Tongue (tissue), 2 donors: ENCODE results near the gene C19orf73. TPM values are rescaled to one million over a fixed set of nuclear protein-coding genes. Genes with fewer than 3 reads are reported as not detected.
"Not testable (repeated sequence)": the region's sequence is repeated elsewhere in the genome, so short reads cannot be mapped to it uniquely, and the experiment has no call there.

Experiments used
- DNase-seq: peaks from one replicate; pipeline ENCODE4 v3.0.0-alpha.2; 2015
- total RNA-seq: library from RNA; depleted of rRNA; stranded (reverse); fragments of >200 nt; gene quantifications from one replicate; pipeline ENCODE4 v1.2.3, GENCODE V29; 2014

Gene C19orf73
- total RNA-seq, 1 donor from 2014 or later, result 0.51 TPM

DNA sequence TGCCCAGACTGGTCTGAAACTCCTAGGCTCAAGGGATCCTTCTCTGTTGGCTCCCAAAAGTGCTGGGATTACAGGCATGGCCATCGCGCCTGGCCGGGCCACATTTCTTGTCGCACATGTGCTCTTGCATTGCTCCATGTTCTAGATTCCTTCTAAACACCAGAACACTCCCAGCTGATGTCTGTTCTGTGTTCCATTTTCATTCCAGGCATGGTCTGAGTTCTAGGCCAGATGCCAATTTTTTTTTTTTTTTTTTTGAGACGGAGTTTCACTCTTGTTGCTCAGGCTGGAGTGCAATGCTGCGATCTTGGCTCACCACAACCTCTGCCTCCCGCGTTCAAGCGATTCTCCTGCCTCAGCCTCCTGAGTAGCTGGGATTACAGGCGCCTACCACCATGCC is 2.9 kb upstream of the C19orf73 start:
- not testable (repeated sequence) for DNase-seq

DNA sequence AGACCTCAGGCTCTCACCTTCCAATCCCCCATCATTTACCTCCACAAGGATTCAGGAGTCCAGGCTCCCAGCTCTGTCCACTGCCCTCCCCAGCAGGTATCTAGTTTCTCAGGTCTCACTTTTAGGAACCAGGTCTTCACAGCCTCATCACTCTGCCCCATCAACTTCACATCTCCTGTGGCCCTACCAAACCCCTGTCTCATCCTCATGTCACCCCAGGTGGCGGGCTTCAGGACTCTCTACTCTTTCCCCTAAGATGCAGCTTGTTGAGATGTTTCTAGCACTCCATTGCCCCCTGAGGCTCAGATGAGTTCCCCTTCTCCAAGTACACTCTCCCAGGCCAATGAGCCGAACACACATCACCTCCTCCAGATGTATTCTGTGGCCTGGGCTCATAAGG is 1.9 kb upstream of the C19orf73 start:
- no peak for DNase-seq

DNA sequence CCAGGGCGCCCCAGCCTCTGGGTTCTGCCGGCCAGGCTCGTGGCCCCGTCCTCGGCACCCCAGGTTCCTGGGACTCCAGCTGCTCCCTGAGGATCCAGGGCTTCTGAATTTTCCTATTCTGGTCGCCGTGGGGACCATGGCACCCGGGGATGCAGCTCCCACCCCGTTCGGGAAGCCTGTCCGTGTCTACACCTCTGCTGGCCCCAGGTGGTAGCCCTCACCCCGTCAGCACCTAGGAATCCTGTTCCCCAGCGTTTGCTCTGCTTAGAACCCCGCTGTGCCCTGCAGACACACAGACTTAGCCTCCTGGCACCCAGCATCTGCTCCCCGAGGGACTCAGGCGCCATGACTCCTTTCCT is 1.4 kb upstream of the C19orf73 start:
- no peak for DNase-seq

DNA sequence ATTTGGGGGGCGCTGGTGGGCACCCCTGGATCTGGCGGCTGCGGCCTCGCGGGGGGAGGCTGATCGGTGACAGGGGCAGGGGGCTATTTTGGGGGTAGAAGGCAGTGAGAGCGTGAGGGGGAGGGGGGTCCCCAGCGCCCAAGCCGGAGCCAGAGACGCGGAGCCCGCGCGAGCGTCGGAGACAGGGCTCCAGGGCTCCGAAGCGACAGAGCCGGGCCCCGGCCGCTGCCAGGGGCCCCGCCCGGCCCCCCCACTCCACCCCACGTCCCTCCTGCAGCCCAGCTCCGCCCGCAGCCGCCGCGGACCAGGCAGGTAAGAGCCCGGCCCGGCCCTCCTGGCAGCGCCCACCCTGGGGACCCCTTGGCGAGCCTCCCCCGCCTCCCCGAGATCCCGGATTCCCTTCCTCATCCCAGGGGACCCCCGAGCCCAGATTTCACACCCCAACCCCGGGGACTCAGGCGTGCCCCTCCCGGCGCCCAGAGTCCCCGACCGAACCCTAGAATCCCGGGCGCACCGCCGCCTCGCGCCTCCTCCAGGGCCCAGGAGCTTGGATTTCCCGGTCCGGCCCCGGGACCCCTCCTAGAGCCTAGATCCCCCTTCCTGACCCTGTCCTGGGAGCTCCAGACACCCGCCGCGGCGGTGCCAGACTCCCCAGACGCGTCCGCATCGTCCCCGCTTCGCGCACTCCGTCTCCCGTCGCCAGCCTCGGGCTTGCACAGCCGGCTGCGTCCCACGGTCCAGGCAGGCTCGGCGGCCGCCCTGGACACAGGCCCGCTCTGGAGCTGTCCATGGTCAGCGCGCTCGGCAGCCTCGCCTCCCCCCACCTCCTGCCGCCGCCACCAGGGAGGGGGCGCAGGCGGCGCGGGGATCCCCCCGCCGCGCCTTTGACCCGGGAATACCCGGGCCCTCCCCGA is 725 bp upstream of the C19orf73 start, which contains the start of gene PPFIA3:
Gene PPFIA3, plus strand, starts transcription at position 134 of the 914 bp plus-strand sequence. CDS start 8,330 bp downstream, outside the sequence.
- DNase-seq, result peak; percentile 71

DNA sequence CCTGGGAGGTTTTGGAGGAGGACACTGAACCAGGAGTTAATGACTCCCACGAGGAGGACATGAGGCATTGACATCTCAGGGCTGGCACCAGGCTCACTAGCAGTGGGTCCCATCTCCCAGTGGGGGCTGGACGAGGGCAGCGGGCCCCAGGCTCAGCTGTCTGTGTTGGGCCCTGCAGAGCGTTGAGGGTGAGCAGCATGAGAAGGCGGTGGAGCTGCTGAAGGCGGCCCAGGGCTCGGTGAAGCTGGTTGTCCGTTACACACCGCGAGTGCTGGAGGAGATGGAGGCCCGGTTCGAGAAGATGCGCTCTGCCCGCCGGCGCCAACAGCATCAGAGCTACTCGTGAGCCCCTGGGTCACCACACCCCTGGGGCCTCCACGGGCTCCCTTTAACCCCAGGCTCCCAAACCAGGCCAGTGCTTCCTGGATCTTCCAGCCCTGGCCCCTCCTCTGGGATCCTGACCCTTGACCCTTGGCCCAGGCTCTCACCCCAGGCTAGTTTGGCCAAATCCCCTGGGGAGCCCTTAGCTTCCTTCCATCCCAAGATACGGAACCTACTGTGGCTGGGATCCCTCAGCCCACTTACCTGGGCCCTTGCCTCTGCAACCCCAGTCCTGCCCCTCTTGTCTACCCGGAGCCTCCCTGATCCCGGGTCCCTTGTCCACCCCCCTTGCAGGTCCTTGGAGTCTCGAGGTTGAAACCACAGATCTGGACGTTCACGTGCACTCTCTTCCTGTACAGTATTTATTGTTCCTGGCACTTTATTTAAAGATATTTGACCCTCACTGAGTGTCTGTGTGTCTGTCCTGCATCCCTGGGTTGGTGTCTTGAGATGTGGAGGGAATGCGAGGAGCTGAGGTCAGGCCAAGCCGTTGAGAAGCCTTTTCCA is 1.0 kb downstream of the C19orf73 start:
- DNase-seq, result no peak

DNA sequence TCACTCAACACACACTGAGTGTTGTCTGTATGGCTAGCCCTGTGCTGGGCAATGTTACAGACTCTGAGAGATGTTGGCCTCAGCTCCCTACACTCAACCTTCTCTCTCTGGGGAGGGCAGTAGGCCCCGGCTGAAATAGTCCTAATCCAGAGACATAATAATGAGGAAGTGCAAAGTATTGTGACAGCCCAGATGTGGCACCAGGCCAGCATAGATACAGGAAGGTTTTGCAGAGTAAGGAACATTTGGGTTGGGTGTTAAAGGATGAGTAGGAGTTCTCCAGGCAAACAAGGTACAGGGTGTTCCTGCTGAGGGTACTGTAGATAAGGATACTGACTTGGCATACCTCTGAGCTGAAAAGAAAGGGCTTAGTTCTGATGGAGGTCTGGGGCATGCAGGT is 2.4 kb downstream of the C19orf73 start:
- no peak for DNase-seq

DNA sequence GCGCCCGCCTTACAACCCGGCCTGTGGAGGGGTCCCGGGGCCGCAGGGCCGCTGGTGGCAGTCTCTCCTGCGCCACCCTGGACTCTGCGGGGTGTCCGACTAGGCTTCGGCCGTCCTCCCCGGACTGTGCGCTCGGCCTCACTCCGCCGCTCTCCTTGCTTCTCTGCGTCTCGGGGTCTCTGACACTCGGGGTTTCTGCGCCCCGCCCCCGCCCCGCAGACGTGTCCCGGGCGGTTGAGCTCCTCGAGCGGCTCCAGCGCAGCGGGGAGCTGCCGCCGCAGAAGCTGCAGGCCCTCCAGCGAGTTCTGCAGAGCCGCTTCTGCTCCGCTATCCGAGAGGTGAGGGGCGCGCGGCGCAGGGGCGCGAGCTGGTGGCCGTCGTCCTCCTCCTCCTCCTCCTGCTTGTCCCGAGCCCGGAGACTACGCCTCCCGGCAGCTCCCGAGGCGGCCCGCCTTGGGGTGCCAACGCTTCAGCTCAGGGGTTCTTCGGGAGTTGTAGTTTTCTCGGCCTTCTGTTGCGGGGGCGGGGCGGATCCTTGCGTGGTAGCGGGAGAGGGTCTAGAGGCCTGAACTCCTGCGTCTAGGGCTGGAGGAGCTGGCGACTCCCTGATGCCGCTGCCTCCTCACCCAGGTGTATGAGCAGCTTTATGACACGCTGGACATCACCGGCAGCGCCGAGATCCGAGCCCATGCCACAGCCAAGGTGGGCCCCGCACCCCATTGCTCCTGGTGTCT is 4.1 kb downstream of the C19orf73 start:
- peak; percentile 87 for DNase-seq

DNA sequence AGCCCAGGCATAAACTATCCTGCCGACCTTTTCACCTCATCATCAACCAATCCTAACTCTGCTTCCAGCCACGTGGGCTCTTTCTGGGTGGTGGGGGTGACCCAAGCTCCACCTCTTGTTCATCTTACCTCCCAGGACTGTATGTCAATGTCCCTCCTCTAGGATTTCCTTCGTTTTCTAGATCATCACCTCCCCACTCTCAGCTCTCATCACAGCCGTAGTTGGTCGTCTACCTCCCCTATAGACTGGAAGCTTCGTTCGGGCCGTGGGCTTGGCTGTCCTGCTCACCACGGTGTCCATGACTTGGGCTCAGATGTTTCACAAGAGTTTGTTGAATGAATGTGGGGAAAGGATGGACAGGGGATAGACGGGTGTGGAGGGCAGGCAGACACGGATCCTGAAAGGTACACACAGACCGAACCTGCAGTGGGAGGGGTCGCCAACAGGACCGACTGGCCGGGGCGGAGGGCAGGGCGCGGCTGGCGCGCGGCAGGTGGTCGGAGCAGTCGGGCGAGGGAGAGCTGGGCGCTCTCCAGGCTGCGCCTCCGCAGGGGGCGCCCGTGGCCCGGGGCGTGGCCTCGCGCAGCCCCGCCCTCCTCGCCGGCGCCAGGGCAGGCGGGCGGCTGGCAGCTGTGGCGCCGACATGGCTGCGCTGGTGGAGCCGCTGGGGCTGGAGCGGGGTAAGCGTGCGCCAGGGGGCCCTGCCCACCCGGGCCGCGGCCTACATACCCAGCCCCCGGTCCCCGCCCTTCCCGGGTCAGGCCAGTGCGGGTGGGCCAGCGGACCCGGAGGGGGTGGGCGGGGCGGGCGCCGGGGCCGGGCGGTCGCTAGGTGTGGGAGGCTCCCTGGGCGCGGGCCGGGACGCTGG is 4.9 kb downstream of the C19orf73 start, which contains the start of gene LIN7B:
Gene LIN7B, plus strand, starts transcription at position 609 of the 868 bp plus-strand sequence. Its CDS starts 35 bp downstream, at position 644.
- peak; percentile 88 for DNase-seq

DNA sequence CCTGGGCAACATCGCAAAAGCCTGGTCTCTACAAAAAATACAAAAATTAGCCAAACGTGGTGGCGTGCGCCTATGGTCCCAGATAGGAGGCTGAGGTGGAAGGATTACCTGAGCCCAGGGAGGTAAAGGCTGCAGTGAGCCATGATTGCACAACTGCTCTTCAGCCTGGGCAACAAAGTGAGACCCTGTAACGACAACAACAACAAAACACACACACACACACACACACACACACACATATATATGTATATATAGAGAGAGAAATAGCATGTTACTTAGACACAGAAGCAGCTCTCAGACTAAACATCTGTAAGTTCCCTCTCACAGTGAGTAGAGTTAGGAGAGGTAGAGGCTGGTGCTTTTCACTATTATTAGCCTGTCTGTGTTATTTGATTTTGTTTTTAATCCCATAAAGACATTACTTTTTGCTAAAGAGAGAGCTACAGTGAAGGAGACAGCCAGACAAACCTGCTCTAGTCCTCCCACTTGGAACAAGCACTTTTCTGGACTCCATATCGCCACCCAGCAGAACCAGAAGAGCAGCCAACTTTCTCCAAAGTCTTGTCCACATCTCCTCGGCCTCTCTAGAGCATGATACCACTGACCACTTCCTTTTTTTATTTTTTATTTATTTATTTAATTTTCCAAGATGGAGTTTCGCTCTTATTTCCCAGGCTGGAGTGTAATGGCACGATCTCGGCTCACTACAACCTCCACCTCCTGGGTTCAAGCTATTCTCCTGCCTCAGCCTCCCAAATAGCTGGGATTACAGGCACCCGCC is 7.5 kb downstream of the C19orf73 start:
- no peak for DNase-seq

DNA sequence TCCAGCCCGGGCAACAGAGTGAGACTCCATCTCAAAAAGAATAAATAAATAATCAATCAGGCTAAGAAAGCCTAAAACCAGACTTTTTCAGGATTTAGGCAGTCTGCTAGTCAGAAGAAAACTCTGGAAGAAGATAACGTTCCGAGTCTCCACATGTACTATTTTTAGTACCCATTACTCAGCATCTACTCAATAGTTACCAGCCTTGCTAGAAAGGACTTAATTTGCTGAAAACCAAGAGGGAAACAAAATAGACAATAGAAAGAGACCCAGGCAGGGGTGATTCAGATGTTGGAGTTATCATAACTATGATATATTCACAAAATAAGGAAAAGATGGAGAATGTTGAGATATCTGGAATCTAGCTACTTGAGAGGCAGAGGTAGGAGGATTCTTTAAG is 8.4 kb downstream of the C19orf73 start:
- DNase-seq, result no peak

DNA sequence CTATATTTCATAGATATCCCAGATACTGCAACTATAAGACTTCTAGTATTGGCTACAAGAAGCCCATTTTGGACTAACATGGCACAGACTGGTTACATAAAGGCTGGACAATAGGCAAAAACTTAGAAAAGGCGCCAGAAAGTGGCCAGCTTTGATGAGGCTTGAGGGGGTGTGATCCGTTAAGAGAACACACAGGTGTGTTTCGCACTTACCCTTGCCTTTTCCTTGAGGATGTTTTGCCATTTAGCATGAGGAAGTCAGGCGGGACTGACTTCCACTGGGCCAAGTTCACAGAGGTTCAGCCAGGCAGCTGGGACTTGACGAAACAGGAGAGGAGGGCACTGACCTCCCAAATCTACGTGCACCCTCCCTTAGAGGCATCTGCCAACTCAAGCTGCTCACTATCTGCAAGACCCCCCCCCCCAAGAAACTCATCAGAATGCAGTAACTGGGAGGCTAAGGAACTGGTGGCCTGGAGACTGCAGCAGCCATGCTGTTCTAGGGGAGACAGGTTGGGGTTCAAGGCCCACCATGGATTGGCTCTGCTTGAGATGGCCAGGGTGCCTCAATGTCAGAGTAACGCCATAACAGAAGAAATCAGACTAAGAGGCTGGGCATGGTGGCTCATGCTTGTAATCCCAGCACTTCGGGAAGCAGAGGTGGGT is 9.2 kb downstream of the C19orf73 start:
- DNase-seq, result no peak

DNA sequence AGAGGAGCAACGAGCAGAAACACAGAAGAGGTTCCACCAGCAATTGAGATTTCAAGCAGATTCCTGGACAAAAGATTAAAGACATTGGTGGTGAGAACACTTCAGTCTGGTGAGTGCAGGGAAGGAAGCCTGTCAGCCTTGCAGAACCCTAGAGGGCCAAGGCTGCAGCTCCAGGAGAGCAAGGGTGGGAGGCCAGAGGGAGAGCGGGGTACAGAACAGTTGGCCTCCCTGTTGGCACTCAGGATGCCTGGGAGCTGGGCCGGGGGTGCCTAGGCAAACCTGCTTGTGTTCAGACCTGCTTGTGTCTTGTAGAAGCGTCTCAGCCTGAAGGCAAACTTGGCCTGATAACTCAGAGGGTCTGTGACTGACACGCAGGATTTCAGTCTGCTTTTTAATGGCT is 9.9 kb downstream of the C19orf73 start:
- no peak for DNase-seq

DNA sequence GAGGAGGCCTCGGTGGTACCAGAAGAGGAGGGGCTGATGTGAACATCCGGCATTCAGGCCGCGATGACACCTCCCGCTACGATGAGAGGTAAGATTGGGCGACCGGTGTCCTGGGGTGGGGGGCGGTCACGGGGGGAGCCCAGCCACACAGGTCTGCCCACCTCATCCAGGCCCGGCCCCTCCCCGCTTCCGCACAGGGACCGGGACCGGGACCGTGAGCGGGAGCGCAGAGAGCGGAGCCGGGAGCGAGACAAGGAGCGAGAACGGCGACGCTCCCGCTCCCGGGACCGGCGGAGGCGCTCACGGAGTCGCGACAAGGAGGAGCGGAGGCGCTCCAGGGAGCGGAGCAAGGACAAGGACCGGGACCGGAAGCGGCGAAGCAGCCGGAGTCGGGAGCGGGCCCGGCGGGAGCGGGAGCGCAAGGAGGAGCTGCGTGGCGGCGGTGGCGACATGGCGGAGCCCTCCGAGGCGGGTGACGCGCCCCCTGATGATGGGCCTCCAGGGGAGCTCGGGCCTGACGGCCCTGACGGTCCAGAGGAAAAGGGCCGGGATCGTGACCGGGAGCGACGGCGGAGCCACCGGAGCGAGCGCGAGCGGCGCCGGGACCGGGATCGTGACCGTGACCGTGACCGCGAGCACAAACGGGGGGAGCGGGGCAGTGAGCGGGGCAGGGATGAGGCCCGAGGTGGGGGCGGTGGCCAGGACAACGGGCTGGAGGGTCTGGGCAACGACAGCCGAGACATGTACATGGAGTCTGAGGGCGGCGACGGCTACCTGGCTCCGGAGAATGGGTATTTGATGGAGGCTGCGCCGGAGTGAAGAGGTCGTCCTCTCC is 11.1 kb downstream of the C19orf73 start:
- no peak for DNase-seq

DNA sequence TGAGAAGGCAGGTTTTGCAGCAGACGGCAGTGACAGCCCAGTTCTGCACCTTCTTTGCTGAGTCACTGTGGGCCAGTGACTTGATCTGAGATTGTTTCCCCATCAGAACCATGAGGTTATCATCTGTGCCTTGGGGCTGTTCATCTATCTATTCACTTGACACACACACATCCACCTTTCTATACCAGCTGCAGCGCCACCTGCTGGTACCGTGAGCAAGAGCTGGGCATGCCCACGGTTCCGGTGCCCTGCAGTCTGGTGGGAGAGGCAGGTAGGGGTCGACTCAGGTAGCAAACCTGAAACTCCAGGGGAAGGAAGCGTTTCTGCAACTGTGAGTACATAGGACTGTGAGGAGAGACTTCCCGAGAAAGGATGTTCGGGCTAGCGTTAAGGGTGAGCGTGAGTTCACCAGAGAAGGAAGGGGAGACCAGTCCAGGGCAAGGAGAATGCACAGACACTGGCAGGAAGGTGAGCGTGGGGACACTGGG is 12.3 kb downstream of the C19orf73 start:
- DNase-seq, result peak; percentile 64

DNA sequence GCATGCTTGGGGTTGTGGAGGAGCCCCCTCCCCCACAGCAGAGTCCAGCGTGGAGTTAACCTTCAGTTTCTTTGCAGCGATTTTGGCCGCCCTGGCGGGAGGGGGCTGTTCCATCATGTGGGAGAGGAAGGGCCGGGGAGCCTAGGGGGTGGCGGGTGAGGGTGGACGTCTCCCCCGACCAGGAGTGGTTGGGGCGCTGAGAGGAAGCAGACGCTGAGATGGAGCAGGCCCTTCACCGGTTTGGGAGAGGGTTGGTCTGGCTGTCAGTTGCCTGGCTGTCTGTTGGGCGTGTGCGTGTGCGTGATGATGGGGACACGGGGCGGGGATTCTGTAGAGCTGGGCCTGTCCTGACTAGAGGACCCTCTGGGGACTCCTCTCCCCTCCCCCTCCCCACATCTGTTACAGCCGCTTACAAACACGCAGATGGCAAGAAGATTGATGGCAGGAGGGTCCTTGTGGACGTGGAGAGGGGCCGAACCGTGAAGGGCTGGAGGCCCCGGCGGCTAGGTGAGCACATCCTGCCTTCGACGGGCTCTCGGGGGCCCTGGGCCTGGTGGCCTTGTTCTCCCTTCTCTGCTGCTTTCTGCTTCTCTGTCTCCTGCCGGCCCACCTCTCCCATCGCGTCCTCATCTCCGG is 14.6 kb downstream of the C19orf73 start:
- peak; percentile 84 for DNase-seq

DNA sequence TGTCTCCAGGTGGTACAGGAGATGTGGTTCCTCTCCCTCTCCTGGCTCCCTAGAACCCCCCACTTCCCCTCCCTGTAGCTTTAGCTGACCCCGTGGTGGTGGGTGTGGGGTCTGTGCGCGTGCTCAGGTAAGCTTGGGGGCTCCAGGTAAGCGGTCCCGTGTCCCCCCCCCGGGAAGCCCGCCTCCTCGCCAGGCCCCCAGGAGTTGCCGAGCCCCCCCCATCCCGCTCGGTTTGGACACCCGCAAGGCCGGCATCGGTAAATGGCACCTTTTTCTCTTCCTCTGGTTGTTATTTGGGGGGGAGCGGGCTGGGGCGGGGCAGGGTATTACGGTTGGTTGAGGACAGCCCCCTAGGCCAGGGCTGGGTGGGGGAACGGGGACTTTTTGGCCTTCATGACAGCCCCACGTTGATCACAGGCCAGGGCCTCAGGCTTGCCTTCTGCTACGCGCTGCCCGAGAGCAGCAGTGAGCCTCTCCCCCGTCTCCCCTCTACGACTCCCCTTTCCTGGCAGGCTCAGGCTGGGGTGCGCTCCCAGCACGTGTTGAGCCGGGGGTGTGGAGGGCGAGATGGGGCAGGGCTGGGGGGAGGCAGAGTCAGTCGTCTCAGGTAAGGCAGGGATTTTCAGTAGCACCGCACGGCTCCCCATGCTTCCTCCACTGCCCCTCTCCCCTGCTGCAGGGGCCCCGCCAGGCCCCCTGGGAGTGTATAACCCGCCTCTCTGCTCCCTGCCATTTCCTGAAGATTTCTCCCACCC is 15.4 kb downstream of the C19orf73 start:
- no peak for DNase-seq

DNA sequence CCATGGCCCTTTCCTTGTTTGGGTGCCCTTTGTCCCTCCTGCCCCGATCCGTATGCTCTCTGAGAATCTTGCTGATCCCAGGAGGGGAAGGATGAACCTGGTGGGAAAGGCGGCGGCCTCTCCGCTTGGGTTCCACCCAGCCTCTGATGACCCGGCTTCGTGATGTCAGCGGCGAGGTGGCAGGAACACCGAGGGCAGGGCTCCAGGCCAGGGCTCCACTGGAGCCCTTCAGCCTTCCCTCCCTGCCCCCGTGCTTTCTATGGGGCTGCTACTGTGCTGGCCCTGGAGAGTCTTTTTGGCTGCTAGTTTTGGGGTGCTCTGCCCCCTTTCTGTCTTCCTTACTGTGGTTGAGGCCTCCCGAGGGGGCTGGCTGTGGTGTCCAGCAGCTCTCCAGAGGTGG is 16.6 kb downstream of the C19orf73 start:
- no peak for DNase-seq
